H1 (cell line): ENCODE results near the gene MIS18A. TPM values are rescaled to one million over a fixed set of nuclear protein-coding genes. Genes with fewer than 3 reads are reported as not detected.

Experiments used
- CTCF ChIA-PET: fragments of 300-600 bp; sonication (Branson Sonifier 250); formaldehyde crosslinking; loops from one replicate; lab custom pipeline; 2021; ENCODE audit not compliant: partially characterized antibody; lab: Charles Lee
- POLR2A ChIA-PET: fragments of 300-600 bp; sonication (Branson Sonifier 250); formaldehyde crosslinking; loops from one replicate; lab custom pipeline; 2021; ENCODE audit warnings: inconsistent platforms; ENCODE audit not compliant: partially characterized antibody; lab: Charles Lee
- DNase-seq, 2 experiments: peaks; one replicate each; pipeline versions ENCODE4 v3.0.0 to v3.0.0-alpha.2; 2010 to 2022; ENCODE audit warnings: low spot score in 2 of 2, low read depth in 1 of 2, mixed read lengths in 1 of 2
- FAIRE-seq: peaks from 2 replicates; lab custom pipeline; 2011; peaks lifted over from hg19 to GRCh38; lab: Jason Lieb, UNC
- H2AFZ ChIP-seq: 2 replicates; pipeline ENCODE4 v1.8.1; 2012; ENCODE audit warnings: low read length, inconsistent platforms
- H2AK5ac ChIP-seq: 2 replicates; pipeline ENCODE4 v1.6.1; 2013; ENCODE audit warnings: low read depth, low read length
- H2BK120ac ChIP-seq: replicated peaks from 2 replicates; pipeline ENCODE3; 2013; ENCODE audit warnings: low read depth, low read length, inconsistent platforms
- H2BK12ac ChIP-seq: 2 replicates; pipeline ENCODE4 v1.6.1; 2013; ENCODE audit warnings: low read depth, low read length
- H2BK15ac ChIP-seq: 2 replicates; pipeline ENCODE4 v1.6.1; 2013; ENCODE audit warnings: low read length
- H2BK20ac ChIP-seq: 2 replicates; pipeline ENCODE4 v1.6.1; 2013; ENCODE audit warnings: low read length
- H2BK5ac ChIP-seq: 2 replicates; pipeline ENCODE4 v1.6.1; 2013; ENCODE audit warnings: low read depth, low read length
- H3K14ac ChIP-seq: 2 replicates; pipeline ENCODE4 v1.6.1; 2013; ENCODE audit warnings: inconsistent platforms; ENCODE audit not compliant: insufficient read length
- H3K18ac ChIP-seq: 2 replicates; pipeline ENCODE4 v1.6.1; 2013; ENCODE audit warnings: low read length; ENCODE audit errors: extremely low read depth
- H3K23ac ChIP-seq: 2 replicates; pipeline ENCODE4 v1.6.1; 2013; ENCODE audit warnings: inconsistent platforms; ENCODE audit not compliant: insufficient read length
- H3K23me2 ChIP-seq: 2 replicates; pipeline ENCODE4 v1.6.1; 2013; ENCODE audit warnings: low read depth, low read length
- H3K27ac ChIP-seq: 2 replicates; pipeline ENCODE4 v1.6.1; 2011; ENCODE audit warnings: low read depth, low read length, inconsistent platforms
- H3K27me3 ChIP-seq, 4 experiments: replicated peaks in 1 of 4; 1 replicate in 1 of 4; 2 replicates in 3 of 4; pipeline versions ENCODE4 v1.6.1 to v1.8.1; 2011 to 2013; ENCODE audit warnings: low read length in 3 of 4, mild to moderate bottlenecking in 3 of 4, inconsistent platforms in 2 of 4, mixed read lengths in 2 of 4, moderate library complexity in 1 of 4; ENCODE audit not compliant: control insufficient read depth in 3 of 4, insufficient read depth in 3 of 4; ENCODE audit errors: extremely low read depth in 1 of 4
- H3K36me3 ChIP-seq, 4 experiments: 2 replicates each; pipeline versions ENCODE4 v1.6.1 to v1.8.1; 2011 to 2013; ENCODE audit warnings: mild to moderate bottlenecking in 4 of 4, low read length in 3 of 4, moderate library complexity in 2 of 4, control low read depth in 1 of 4, inconsistent platforms in 1 of 4; ENCODE audit not compliant: insufficient read depth in 4 of 4, control insufficient read depth in 2 of 4
- H3K4ac ChIP-seq: replicated peaks from 2 replicates; pipeline ENCODE3; 2013; ENCODE audit warnings: low read length, low read depth, mixed read lengths, inconsistent platforms; ENCODE audit not compliant: insufficient read length
- H3K4me1 ChIP-seq, 4 experiments: replicated peaks in 1 of 4; 1 replicate in 1 of 4; 2 replicates in 3 of 4; pipeline versions ENCODE4 v1.6.1 to v1.8.1; 2011 to 2013; ENCODE audit warnings: low read length in 3 of 4, inconsistent platforms in 2 of 4, mixed read lengths in 1 of 4; ENCODE audit not compliant: insufficient read depth in 4 of 4, control insufficient read depth in 3 of 4
- H3K4me2 ChIP-seq, 2 experiments: 2 replicates each; pipeline versions ENCODE4 v1.6.1 to v1.8.1; 2011 to 2013; ENCODE audit warnings: low read depth in 2 of 2, low read length in 2 of 2, control low read depth in 1 of 2, inconsistent platforms in 1 of 2, mild to moderate bottlenecking in 1 of 2; ENCODE audit not compliant: insufficient read depth in 1 of 2
- H3K4me3 ChIP-seq, 4 experiments: fragments of 200-600, 300-600 bp in 1 of 4; sonication (generic), shearing (Covaris generic), sonication (Bioruptor Twin) in 1 of 4; 2 replicates each; pipeline versions ENCODE4 v1.5.1 to v1.8.1; 2011 to 2016; ENCODE audit warnings: low read length in 4 of 4, low read depth in 3 of 4, control low read depth in 2 of 4, inconsistent platforms in 2 of 4, mild to moderate bottlenecking in 2 of 4, mixed read lengths in 1 of 4, moderate library complexity in 1 of 4; ENCODE audit not compliant: insufficient read depth in 2 of 4; ENCODE audit errors: extremely low read depth in 1 of 4
- H3K56ac ChIP-seq: replicated peaks from 2 replicates; pipeline ENCODE3; 2013; ENCODE audit warnings: low read depth, mild to moderate bottlenecking, mixed read lengths, low read length, inconsistent platforms; ENCODE audit not compliant: insufficient read length
- H3K79me1 ChIP-seq: 2 replicates; pipeline ENCODE4 v1.6.1; 2013; ENCODE audit warnings: low read depth, low read length, control low read depth
- H3K79me2 ChIP-seq, 2 experiments: 2 replicates each; pipeline versions ENCODE4 v1.6.1 to v1.8.1; 2012 to 2013; ENCODE audit warnings: low read length in 2 of 2, mild to moderate bottlenecking in 2 of 2, inconsistent platforms in 1 of 2; ENCODE audit not compliant: insufficient read depth in 2 of 2, control insufficient read depth in 1 of 2
- H3K9ac ChIP-seq, 4 experiments: replicated peaks in 1 of 4; 1 replicate in 1 of 4; 2 replicates in 3 of 4; pipeline versions ENCODE4 v1.6.1 to v1.8.1; 2011 to 2013; ENCODE audit warnings: low read depth in 3 of 4, low read length in 3 of 4, control low read depth in 2 of 4, mild to moderate bottlenecking in 2 of 4, moderate library complexity in 2 of 4, inconsistent platforms in 1 of 4; ENCODE audit errors: extremely low read depth in 1 of 4
- H3K9me3 ChIP-seq, 2 experiments: 2 replicates each; pipeline versions ENCODE4 v1.6.1 to v1.8.1; 2012 to 2013; ENCODE audit warnings: mild to moderate bottlenecking in 2 of 2, moderate library complexity in 2 of 2, control low read depth in 1 of 2, inconsistent platforms in 1 of 2, low read depth in 1 of 2, low read length in 1 of 2, mixed read lengths in 1 of 2; ENCODE audit not compliant: insufficient read depth in 2 of 2
- H4K20me1 ChIP-seq, 2 experiments: replicated peaks in 1 of 2; 2 replicates each; pipeline versions ENCODE3 to v1.8.1; 2011 to 2013; ENCODE audit warnings: inconsistent platforms in 2 of 2, low read length in 2 of 2, mild to moderate bottlenecking in 1 of 2; ENCODE audit not compliant: insufficient read depth in 2 of 2, control insufficient read depth in 1 of 2
- H4K5ac ChIP-seq: 2 replicates; pipeline ENCODE4 v1.6.1; 2013; ENCODE audit warnings: low read length, low read depth, mixed read lengths, inconsistent platforms; ENCODE audit not compliant: insufficient read length
- H4K8ac ChIP-seq: 2 replicates; pipeline ENCODE4 v1.8.0; 2013; ENCODE audit warnings: mild to moderate bottlenecking, moderate library complexity, low read length, inconsistent platforms; ENCODE audit not compliant: insufficient read depth; ENCODE audit errors: extremely low read depth
- H4K91ac ChIP-seq: replicated peaks from 2 replicates; pipeline ENCODE3; 2013; ENCODE audit warnings: low read length, mixed read lengths, inconsistent platforms; ENCODE audit not compliant: insufficient read length
- ATF3 ChIP-seq: IDR thresholded peaks from 2 replicates; pipeline ENCODE4 v1.6.1; 2011; ENCODE audit warnings: low read depth, mild to moderate bottlenecking, low read length; ENCODE audit not compliant: insufficient read depth
- BCL11A ChIP-seq, 2 experiments: IDR thresholded peaks; one replicate each; pipeline ENCODE4 v1.6.1; 2011; ENCODE audit warnings: low read depth in 2 of 2, low read length in 2 of 2, mild to moderate bottlenecking in 2 of 2
- CBX5 ChIP-seq: fragments of 300-800, 300-1000 bp; sonication (generic); IDR thresholded peaks from 2 replicates; pipeline ENCODE4 v1.7.1; 2016; ENCODE audit warnings: antibody characterized with exemption, low read length, low read depth
- CBX8 ChIP-seq: fragments of 300-800, 300-1000 bp; sonication (generic); IDR thresholded peaks from 2 replicates; pipeline ENCODE4 v1.7.1; 2016; ENCODE audit warnings: low read depth, low read length, borderline replicate concordance
- CHD1 ChIP-seq: IDR thresholded peaks from 2 replicates; pipeline ENCODE4 v1.6.1; 2012; ENCODE audit warnings: low read depth, low read length, improper control_type of control experiment
- CHD2 ChIP-seq: IDR thresholded peaks from 2 replicates; pipeline ENCODE4 v1.6.1; 2012; ENCODE audit warnings: low read length, improper control_type of control experiment
- EP300 ChIP-seq, 2 experiments: IDR thresholded peaks; 1 replicate in 1 of 2; 2 replicates in 1 of 2; pipeline ENCODE4 v1.6.1; 2011 to 2012; ENCODE audit warnings: low read depth in 2 of 2, low read length in 2 of 2, mild to moderate bottlenecking in 2 of 2, borderline replicate concordance in 1 of 2, inconsistent platforms in 1 of 2, moderate library complexity in 1 of 2
- EZH2 ChIP-seq: fragments of 200-600 bp; sonication (generic); IDR thresholded peaks from 2 replicates; pipeline ENCODE4 v1.7.1; 2012; ENCODE audit warnings: low read depth, mild to moderate bottlenecking, moderate library complexity, low read length, inconsistent platforms; ENCODE audit not compliant: severe bottlenecking
- KDM4A ChIP-seq: IDR thresholded peaks from one replicate; pipeline ENCODE4 v1.7.1; 2012; ENCODE audit warnings: low read depth, mild to moderate bottlenecking, moderate library complexity, low read length, inconsistent platforms; ENCODE audit not compliant: severe bottlenecking
- RXRA ChIP-seq: IDR thresholded peaks from 2 replicates; pipeline ENCODE4 v1.6.1; 2011; ENCODE audit warnings: low read depth, mild to moderate bottlenecking, low read length, moderate library complexity; ENCODE audit not compliant: insufficient read depth
- SP2 ChIP-seq: IDR thresholded peaks from 2 replicates; pipeline ENCODE4 v1.6.1; 2012; ENCODE audit warnings: mild to moderate bottlenecking, low read length, inconsistent platforms
- SUZ12 ChIP-seq: fragments of 200-600 bp; sonication (generic); IDR thresholded peaks from 2 replicates; pipeline ENCODE4 v1.6.1; 2012; ENCODE audit warnings: mild to moderate bottlenecking, inconsistent platforms, low read length, moderate library complexity, mixed read lengths
- YY1 ChIP-seq: IDR thresholded peaks from 2 replicates; pipeline ENCODE4 v1.6.1; 2011; ENCODE audit warnings: low read depth, mild to moderate bottlenecking, low read length
- polyA plus RNA-seq, 7 experiments: library from polyadenylated mRNA; depleted of rRNA in 3 of 7; stranded (reverse) in 5 of 7; unstranded in 2 of 7; fragments of >200 nt in 5 of 7; fragments of 200-250 nt in 2 of 7; gene quantifications; 1 replicate in 5 of 7; 2 replicates in 1 of 7; 4 replicates in 1 of 7; pipeline versions ENCODE4 v1.2.1 to v1.2.3, GENCODE V29; 2011 to 2013; ENCODE audit warnings: missing spikeins in 2 of 7, mixed read lengths in 2 of 7
- total RNA-seq: library from RNA; stranded (reverse); fragmentation: NEBNext Ultra II Directional; extraction: Animal tissue kit (Norgen Biotek cat#: 25700); gene quantifications from 2 replicates; pipeline ENCODE4 v1.2.1, GENCODE V29; 2021

The MIS18A gene
- total and polyA plus RNA-seq, 2 of the 8 experiments (the other 6 are each of a cell fraction or from before 2014, with no cell fraction given) = 28.9 to 53.0 TPM

- TF ChIP-seq BCL11A (IDR thresholded peaks at IDR 0.05; ENCODE audit: low read depth in 2 of 2, low read length in 2 of 2) = no peak
Observed at GRCh38 chr21:32253215-32253641, 25.6 kb downstream of the MIS18A start (continued).

GRCh38 chr21:32252136-32252535 is 26.7 kb downstream of the MIS18A start:
- Histone ChIP-seq H3K79me2 (no peaks in the 10 kb centered on the region), H4K8ac (no peak overlapping the region), H3K23me2 (peaks cover 1% of the 10 kb centered on the region; the same call in 1 of the 2 replicates), H2BK15ac (no peak overlapping the region), H3K4me1 (no peaks in the 10 kb centered on the region), H3K23ac (no peak overlapping the region), H3K4ac (no peak overlapping the region), H3K9ac (no peak overlapping the region), H3K27me3 (no peaks in the 10 kb centered on the region), H3K36me3 (no peaks in the 10 kb centered on the region), H2BK5ac (no peak overlapping the region), H2BK120ac (no peak overlapping the region), H2AFZ (no peak overlapping the region), H3K14ac (no peak overlapping the region), H2AK5ac (no peak overlapping the region), H3K27ac (no peak overlapping the region), H4K20me1 (no peaks in the 10 kb centered on the region), H4K5ac (no peak overlapping the region), H3K4me3 (no peak overlapping the region), H3K79me1 (no peaks in the 10 kb centered on the region; the same call in 1 of the 2 replicates), H3K9me3 (no peaks in the 10 kb centered on the region), H3K4me2 (no peak overlapping the region), H3K56ac (no peak overlapping the region), H3K18ac (no peak overlapping the region), H4K91ac (no peak overlapping the region), H2BK20ac (no peak overlapping the region), H2BK12ac (no peak overlapping the region)
- ChIA-PET POLR2A (no interaction called here), CTCF (interaction anchor here (1.5 to 1.8 kb wide), 2 partner anchors 156 to 260 kb away, joined by 3 to 5 read pairs; no protein-coding TSS in a partner anchor)
- FAIRE-seq = no peak
- DNase-seq = no peak
- TF ChIP-seq CBX5 (no peak), CBX8 (no peak), SUZ12 (no peak), EP300 (IDR thresholded peaks at IDR 0.05; ENCODE audit: borderline replicate concordance in 1 of 2, low read depth in 2 of 2, low read length in 2 of 2) (no peak), ATF3 (no peak), EZH2 (no peak), SP2 (no peak), KDM4A (no peak), RXRA (no peak), CHD1 (no peak), YY1 (no peak), CHD2 (no peak)
